ENCODE data around the gene GSK3A.

- TF ChIP-seq CTCF (IDR thresholded peaks at IDR 0.05) (no peak), POLR2A (IDR thresholded peaks at IDR 0.05) (no peak), EP300 (IDR thresholded peaks at IDR 0.05) (no peak)
Measured at GRCh38 chr19:42247640-42248199, 5.3 kb upstream of the GSK3A start.
